NCI-H345 (cell line): Measurements from ENCODE around the gene FNDC4.

Source experiments
- DNase-seq: peaks from one replicate; lab custom pipeline; 2025; lab: John Stamatoyannopoulos, UW

FNDC4 gene

GRCh38 chr2:27494284-27494943, 586 bp downstream of the FNDC4 start:
- DNase-seq: no peak

GRCh38 chr2:27493948-27494283, 1.1 kb downstream of the FNDC4 start:
- DNase-seq: no peak

- no peak for DNase-seq
These were observed 2.4 kb downstream of the FNDC4 start for GRCh38 chr2:27492557-27492956.

- DNase-seq: peak; percentile 100
These were observed 5.3 kb downstream of the FNDC4 start, which contains the start of gene IFT172 for GRCh38 chr2:27489498-27490397. Gene IFT172, minus strand, starts transcription at chr2:27489743. Its CDS starts 90 bp downstream, at chr2:27489653.

GRCh38 chr2:27489118-27489497, 5.9 kb downstream of the FNDC4 start:
- DNase-seq: peak; percentile 66

- DNase-seq: no peak
These were observed 9.5 kb downstream of the FNDC4 start for GRCh38 chr2:27485496-27485895.

GRCh38 chr2:27471961-27472360, 23.0 kb downstream of the FNDC4 start:
- DNase-seq: no peak

GRCh38 chr2:27464443-27464842, 30.6 kb downstream of the FNDC4 start:
- no peak for DNase-seq

- DNase-seq: no peak
These were observed 33.9 kb downstream of the FNDC4 start for GRCh38 chr2:27461118-27461517.

GRCh38 chr2:27453968-27454367, 41.0 kb downstream of the FNDC4 start:
- DNase-seq: no peak

GRCh38 chr2:27451095-27451494, 43.9 kb downstream of the FNDC4 start:
- no peak for DNase-seq

GRCh38 chr2:27448381-27448780, 46.6 kb downstream of the FNDC4 start:
- DNase-seq: no peak

- no peak for DNase-seq
These were observed 48.9 kb downstream of the FNDC4 start for GRCh38 chr2:27446057-27446456.

GRCh38 chr2:27445615-27446014, 49.4 kb downstream of the FNDC4 start:
- DNase-seq: no peak

- no peak for DNase-seq
These were observed 49.8 kb downstream of the FNDC4 start for GRCh38 chr2:27445155-27445554.

- DNase-seq: no peak
These were observed 52.1 kb downstream of the FNDC4 start for GRCh38 chr2:27442920-27443282.

- DNase-seq: peak; percentile 86
These were observed 52.8 kb downstream of the FNDC4 start, which contains the start of gene KRTCAP3 for GRCh38 chr2:27441958-27442919. Gene KRTCAP3, plus strand, starts transcription at chr2:27442381. Its CDS starts 32 bp downstream, at chr2:27442413.
